A549 (cell line): Measurements from ENCODE around the gene GOLGA6L1. TPM values are rescaled to one million over a fixed set of nuclear protein-coding genes. Genes with fewer than 3 reads are reported as not detected.

ENCODE experiments used
- polyA plus RNA-seq, 4 experiments: library from polyadenylated mRNA; depleted of rRNA in 3 of 4; stranded (reverse); fragments of >200 nt; fragmentation: RNase III in 1 of 4; extraction: RNeasy Plus Mini Kit Qiagen cat#74134 plus additional on column Dnase treatment in 1 of 4; gene quantifications; 2 replicates in 3 of 4; 3 replicates in 1 of 4; pipeline ENCODE4 v1.2.3, GENCODE V29; 2011 to 2017
- small RNA-seq, 6 experiments: library from RNA; depleted of rRNA; stranded (forward); fragments of <200 nt; gene quantifications; one replicate each; pipeline ENCODE3, GENCODE V24; 2012

GOLGA6L1 gene
- polyA plus RNA-seq, 2 of the 4 experiments (the other 2 are of a cell fraction): not detected

Small RNAs within 50 kb of the gene (small RNA-seq; reads per million reads assigned to genes)
- gene RN7SL106P: 0 reads per million in 6 experiments

Other genes starting within 250 kb of the GOLGA6L1 start
- 68.2 and 83.3 TPM in 2 replicates for gene CYFIP1, start 156.5 kb downstream of the GOLGA6L1 start, polyA plus RNA-seq (2011; rRNA removed)
- gene CYFIP1, start 156.5 kb downstream of the GOLGA6L1 start, polyA plus RNA-seq (2017; fragmentation: RNase III; extraction: RNeasy Plus Mini Kit Qiagen cat#74134 plus additional on column Dnase treatment): 69.4 to 71.2 TPM (median 70.8 TPM) in 3 replicates
- 35.5 and 41.0 TPM in 2 replicates for gene TUBGCP5, start 97.3 kb downstream of the GOLGA6L1 start, polyA plus RNA-seq (2011; rRNA removed)
- gene TUBGCP5, start 97.3 kb downstream of the GOLGA6L1 start, polyA plus RNA-seq (2017; fragmentation: RNase III; extraction: RNeasy Plus Mini Kit Qiagen cat#74134 plus additional on column Dnase treatment): 26.3 to 31.5 TPM (median 31.1 TPM) in 3 replicates
- gene GOLGA6L26, start 197.4 kb upstream of the GOLGA6L1 start, polyA plus RNA-seq (2011; rRNA removed): not detected in 2 replicates
- not detected in 3 replicates for gene GOLGA6L26, start 197.4 kb upstream of the GOLGA6L1 start, polyA plus RNA-seq (2017; fragmentation: RNase III; extraction: RNeasy Plus Mini Kit Qiagen cat#74134 plus additional on column Dnase treatment)
- 0.90 and 0.94 TPM in 2 replicates for gene GOLGA8S, start 217.9 kb upstream of the GOLGA6L1 start, polyA plus RNA-seq (2011; rRNA removed)
- 0.31 to 0.70 TPM (median 0.35 TPM) in 3 replicates for gene GOLGA8S, start 217.9 kb upstream of the GOLGA6L1 start, polyA plus RNA-seq (2017; fragmentation: RNase III; extraction: RNeasy Plus Mini Kit Qiagen cat#74134 plus additional on column Dnase treatment)